ENCODE data around the gene JAKMIP2. TPM values are rescaled to one million over a fixed set of nuclear protein-coding genes. Genes with fewer than 3 reads are reported as not detected.

Gene JAKMIP2
- polyA plus RNA-seq, 1 experiment = 0.02 TPM

DNA sequence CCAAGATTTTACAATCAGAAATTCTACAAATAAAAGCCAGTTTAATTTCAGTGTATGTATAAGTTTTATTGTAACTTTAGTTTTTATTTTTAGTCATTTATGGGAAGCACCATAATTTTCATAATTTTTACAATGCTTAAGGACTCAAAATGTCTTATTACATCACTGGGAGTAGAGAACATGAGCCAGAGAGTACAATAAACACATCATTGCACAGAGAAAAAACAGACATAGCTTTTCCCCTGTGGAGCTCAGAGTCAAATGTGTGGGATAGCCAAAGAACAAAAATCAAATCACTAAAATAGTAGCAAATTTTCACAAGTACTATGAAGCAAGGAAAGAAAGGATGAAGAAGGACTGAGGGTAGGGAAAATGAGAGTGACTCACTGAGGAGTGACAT lies 5.5 kb upstream of the JAKMIP2 start:
- no peak overlapping the region for H3K27ac ChIP-seq (ENCODE audit: low read depth, low read length)
- no peak for TF ChIP-seq CTCF (IDR thresholded peaks at IDR 0.05; ENCODE audit: low read depth, low read length)
- CTCF ChIA-PET = no interaction called here
- POLR2A ChIA-PET = no interaction called here
- H3K27me3 ChIP-seq (ENCODE audit: control insufficient read depth, insufficient read depth, low read length) = no peaks in the 10 kb centered on the region
- no peak overlapping the region for H3K4me3 ChIP-seq (ENCODE audit: low read depth, low read length)
- DNase-seq (ENCODE audit: low read depth, low spot score) = no peak
- H3K9me3 ChIP-seq (ENCODE audit: control insufficient read depth, insufficient read depth, low read length) = no peaks in the 10 kb centered on the region

- H3K27me3 ChIP-seq (ENCODE audit: control insufficient read depth, insufficient read depth, low read length) = no peaks in the 10 kb centered on the region
- ChIA-PET CTCF (interaction anchor here (0.6 kb wide), 1 partner anchor 37 kb away, joined by 8 read pairs; no protein-coding TSS in a partner anchor), POLR2A (no interaction called here)
- H3K9me3 ChIP-seq (ENCODE audit: control insufficient read depth, insufficient read depth, low read length) = no peaks in the 10 kb centered on the region
- H3K27ac ChIP-seq (ENCODE audit: low read depth, low read length) = no peak overlapping the region
- no peak for DNase-seq (ENCODE audit: low read depth, low spot score)
- H3K4me3 ChIP-seq (ENCODE audit: low read depth, low read length) = no peak overlapping the region
- no peak for TF ChIP-seq CTCF (IDR thresholded peaks at IDR 0.05; ENCODE audit: low read depth, low read length)
Measured at GRCh38 chr5:147786142-147786541, 3.6 kb upstream of the JAKMIP2 start.

GRCh38 chr5:147784146-147784987 lies 1.8 kb upstream of the JAKMIP2 start:
- POLR2A ChIA-PET = no interaction called here
- Histone ChIP-seq H3K9me3 (ENCODE audit: control insufficient read depth, insufficient read depth, low read length) (no peaks in the 10 kb centered on the region), H3K27me3 (ENCODE audit: control insufficient read depth, insufficient read depth, low read length) (no peaks in the 10 kb centered on the region), H3K27ac (ENCODE audit: low read depth, low read length) (no peak overlapping the region), H3K4me3 (ENCODE audit: low read depth, low read length) (no peak overlapping the region)
- DNase-seq (ENCODE audit: low read depth, low spot score) = no peak
- TF ChIP-seq CTCF (IDR thresholded peaks at IDR 0.05; ENCODE audit: low read depth, low read length) = no peak
- CTCF ChIA-PET = no interaction called here

DNA sequence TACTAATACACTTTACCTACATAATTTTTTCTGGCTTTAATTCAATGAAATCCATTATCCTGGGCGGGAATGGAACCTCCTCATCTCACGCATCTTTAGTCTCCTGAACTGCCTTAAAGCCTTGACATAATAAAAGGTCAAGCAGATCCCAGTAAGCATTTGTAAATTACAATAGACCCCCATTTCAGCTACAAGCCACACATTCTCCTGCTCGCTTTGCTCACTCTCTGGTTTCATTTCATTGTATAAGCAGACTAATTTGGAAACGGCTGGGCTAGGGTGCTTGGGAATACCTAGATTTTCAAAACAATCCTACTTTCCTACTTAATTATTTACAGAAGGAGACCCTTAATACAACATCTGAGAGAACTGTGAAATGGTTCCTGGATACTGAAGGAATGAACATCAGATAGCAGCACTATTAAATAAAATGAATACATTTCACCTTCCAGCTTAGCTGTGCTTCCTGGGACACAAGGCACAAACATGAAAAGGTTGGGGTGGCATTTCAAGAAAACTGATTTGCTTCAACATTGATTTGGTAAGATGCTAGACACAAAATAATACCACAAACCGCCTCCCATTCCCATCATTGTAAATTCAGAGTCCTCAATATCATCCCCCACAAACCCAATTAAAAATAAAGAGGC lies 1.5 kb downstream of the JAKMIP2 start:
- H3K4me3 ChIP-seq (ENCODE audit: low read depth, low read length) = no peak overlapping the region
- ChIA-PET CTCF (no interaction called here), POLR2A (interaction anchor here (0.5 kb wide), 1 partner anchor 607 kb away, joined by 8 read pairs; no protein-coding TSS in a partner anchor)
- TF ChIP-seq CTCF (IDR thresholded peaks at IDR 0.05; ENCODE audit: low read depth, low read length) = no peak
- no peak overlapping the region for H3K27ac ChIP-seq (ENCODE audit: low read depth, low read length)
- no peak for DNase-seq (ENCODE audit: low read depth, low spot score)
- no peaks in the 10 kb centered on the region for H3K9me3 ChIP-seq (ENCODE audit: control insufficient read depth, insufficient read depth, low read length)
- no peaks in the 10 kb centered on the region for H3K27me3 ChIP-seq (ENCODE audit: control insufficient read depth, insufficient read depth, low read length)

DNA sequence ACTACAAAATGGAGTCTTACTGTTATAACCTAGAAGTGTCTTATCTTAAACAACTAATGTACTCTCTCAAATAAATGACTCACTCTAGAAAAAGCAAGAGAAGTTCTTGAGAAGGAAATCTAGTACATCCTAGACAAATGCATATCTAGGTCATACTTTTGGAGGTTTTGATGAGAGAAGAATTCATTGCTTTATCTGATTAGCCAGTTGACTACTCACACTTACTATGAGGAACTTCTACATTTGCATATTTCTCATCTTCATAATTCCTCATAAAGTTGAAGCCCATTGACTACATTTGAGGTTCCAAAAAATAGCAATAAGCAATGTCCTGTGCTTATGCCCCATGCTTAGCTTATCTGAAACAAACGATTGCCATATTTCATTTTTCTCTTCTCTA lies 2.8 kb downstream of the JAKMIP2 start:
- H3K9me3 ChIP-seq (ENCODE audit: control insufficient read depth, insufficient read depth, low read length) = no peaks in the 10 kb centered on the region
- H3K27me3 ChIP-seq (ENCODE audit: control insufficient read depth, insufficient read depth, low read length) = no peaks in the 10 kb centered on the region
- TF ChIP-seq CTCF (IDR thresholded peaks at IDR 0.05; ENCODE audit: low read depth, low read length) = no peak
- H3K4me3 ChIP-seq (ENCODE audit: low read depth, low read length) = no peak overlapping the region
- ChIA-PET POLR2A (no interaction called here), CTCF (no interaction called here)
- DNase-seq (ENCODE audit: low read depth, low spot score) = no peak
- no peak overlapping the region for H3K27ac ChIP-seq (ENCODE audit: low read depth, low read length)
